ENCODE measurements around the gene FXYD3.

DNA sequence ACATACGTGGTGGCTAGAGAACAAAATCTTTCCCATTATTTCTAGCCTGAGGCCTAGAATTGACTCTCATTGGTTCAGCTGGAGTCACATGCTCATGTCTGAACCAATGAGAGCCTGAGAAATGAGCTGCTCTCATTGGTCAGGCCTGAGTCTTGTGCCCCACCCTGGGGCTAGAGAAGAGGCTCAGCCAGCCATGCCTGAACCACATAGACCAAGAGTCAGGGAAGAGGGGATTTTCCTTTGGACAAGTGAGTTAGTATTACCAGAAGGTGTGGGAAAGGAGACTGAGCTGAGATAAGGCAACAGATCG is 45.8 kb downstream of the FXYD3 start:
- TF ChIP-seq, protein P1, sequence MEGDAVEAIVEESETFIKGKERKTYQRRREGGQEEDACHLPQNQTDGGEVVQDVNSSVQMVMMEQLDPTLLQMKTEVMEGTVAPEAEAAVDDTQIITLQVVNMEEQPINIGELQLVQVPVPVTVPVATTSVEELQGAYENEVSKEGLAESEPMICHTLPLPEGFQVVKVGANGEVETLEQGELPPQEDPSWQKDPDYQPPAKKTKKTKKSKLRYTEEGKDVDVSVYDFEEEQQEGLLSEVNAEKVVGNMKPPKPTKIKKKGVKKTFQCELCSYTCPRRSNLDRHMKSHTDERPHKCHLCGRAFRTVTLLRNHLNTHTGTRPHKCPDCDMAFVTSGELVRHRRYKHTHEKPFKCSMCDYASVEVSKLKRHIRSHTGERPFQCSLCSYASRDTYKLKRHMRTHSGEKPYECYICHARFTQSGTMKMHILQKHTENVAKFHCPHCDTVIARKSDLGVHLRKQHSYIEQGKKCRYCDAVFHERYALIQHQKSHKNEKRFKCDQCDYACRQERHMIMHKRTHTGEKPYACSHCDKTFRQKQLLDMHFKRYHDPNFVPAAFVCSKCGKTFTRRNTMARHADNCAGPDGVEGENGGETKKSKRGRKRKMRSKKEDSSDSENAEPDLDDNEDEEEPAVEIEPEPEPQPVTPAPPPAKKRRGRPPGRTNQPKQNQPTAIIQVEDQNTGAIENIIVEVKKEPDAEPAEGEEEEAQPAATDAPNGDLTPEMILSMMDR (IDR thresholded peaks at IDR 0.05) = no peak
- no peak for TF ChIP-seq POLR2AphosphoS5 (IDR thresholded peaks at IDR 0.05)

Data from prostate gland (tissue), 2 donors.